ENCODE results near the gene ELL.
A peak's percentile ranks its signal among the peaks of the same experiment; 100 is the strongest.

Gene ELL

GRCh38 chr19:18440936-18441803, 80.7 kb downstream of the ELL start:
- peaks cover 26% of the 10 kb centered on the region for H3K36me3 ChIP-seq (replicated peaks)
- H3K4me3 ChIP-seq (ENCODE audit: low read depth, low read length) = no peak overlapping the region
- no peak overlapping the region for H3K27ac ChIP-seq
- DNase-seq = no peak
- H3K27me3 ChIP-seq (replicated peaks) = no peaks in the 10 kb centered on the region
- TF ChIP-seq CTCF (IDR thresholded peaks at IDR 0.05; ENCODE audit: low read depth, low read length, missing control alignments) = no peak
- in situ Hi-C loops (cut with HindIII; ENCODE audit: low pct_ligation_motif_present, low sequenced_read_pairs) = no loop called here

- DNase-seq = no peak
- in situ Hi-C loops (cut with HindIII; ENCODE audit: low pct_ligation_motif_present, low sequenced_read_pairs) = no loop called here
Measured at GRCh38 chr19:18440415-18440877, 81.4 kb downstream of the ELL start.

GRCh38 chr19:18439910-18440237, 82.0 kb downstream of the ELL start:
- peaks cover 31% of the 10 kb centered on the region for H3K36me3 ChIP-seq (replicated peaks)
- DNase-seq = no peak
- H3K4me3 ChIP-seq (ENCODE audit: low read depth, low read length) = no peak overlapping the region
- no peak for TF ChIP-seq CTCF (IDR thresholded peaks at IDR 0.05; ENCODE audit: low read depth, low read length, missing control alignments)
- no peaks in the 10 kb centered on the region for H3K27me3 ChIP-seq (replicated peaks)
- in situ Hi-C loops (cut with HindIII; ENCODE audit: low pct_ligation_motif_present, low sequenced_read_pairs) = no loop called here
- no peak overlapping the region for H3K27ac ChIP-seq

More at GRCh38 chr19:18440415-18440877, 81.4 kb downstream of the ELL start:
- H3K27ac ChIP-seq = no peak overlapping the region
- no peak overlapping the region for H3K4me3 ChIP-seq (ENCODE audit: low read depth, low read length)
- H3K36me3 ChIP-seq (replicated peaks) = peaks cover 27% of the 10 kb centered on the region
- H3K27me3 ChIP-seq (replicated peaks) = no peaks in the 10 kb centered on the region
- peak; percentile 49 for TF ChIP-seq CTCF (IDR thresholded peaks at IDR 0.05; ENCODE audit: low read depth, low read length, missing control alignments)

GRCh38 chr19:18439025-18439909, 82.6 kb downstream of the ELL start:
- peaks cover 25% of the 10 kb centered on the region for H3K36me3 ChIP-seq (replicated peaks)
- in situ Hi-C loops (cut with HindIII; ENCODE audit: low pct_ligation_motif_present, low sequenced_read_pairs) = no loop called here
- H3K27ac ChIP-seq = peak overlapping the region; percentile 21
- DNase-seq = peak; percentile 68
- no peaks in the 10 kb centered on the region for H3K27me3 ChIP-seq (replicated peaks)
- no peak overlapping the region for H3K4me3 ChIP-seq (ENCODE audit: low read depth, low read length)
- peak; percentile 32 for TF ChIP-seq CTCF (IDR thresholded peaks at IDR 0.05; ENCODE audit: low read depth, low read length, missing control alignments)

- Histone ChIP-seq H3K27ac (peak overlapping the region; percentile 21), H3K4me3 (ENCODE audit: low read depth, low read length) (peak overlapping the region; percentile 58), H3K36me3 (replicated peaks) (peaks cover 17% of the 10 kb centered on the region), H3K27me3 (replicated peaks) (no peaks in the 10 kb centered on the region)
- in situ Hi-C loops (cut with HindIII; ENCODE audit: low pct_ligation_motif_present, low sequenced_read_pairs) = no loop called here
- no peak for TF ChIP-seq CTCF (IDR thresholded peaks at IDR 0.05; ENCODE audit: low read depth, low read length, missing control alignments)
- peak; percentile 38 for DNase-seq
Measured at GRCh38 chr19:18438331-18439024, 83.4 kb downstream of the ELL start.

Data from brain microvascular endothelial cell (primary cell).